HUDEP-2 (cell line): Measurements from ENCODE around the gene ST8SIA4.

Experiments
- DNase-seq, 76 experiments: peaks; one replicate each; lab custom pipeline; 2025; ENCODE audit not compliant: unreplicated experiment in 76 of 76; lab: John Stamatoyannopoulos, UW

Gene ST8SIA4

DNA sequence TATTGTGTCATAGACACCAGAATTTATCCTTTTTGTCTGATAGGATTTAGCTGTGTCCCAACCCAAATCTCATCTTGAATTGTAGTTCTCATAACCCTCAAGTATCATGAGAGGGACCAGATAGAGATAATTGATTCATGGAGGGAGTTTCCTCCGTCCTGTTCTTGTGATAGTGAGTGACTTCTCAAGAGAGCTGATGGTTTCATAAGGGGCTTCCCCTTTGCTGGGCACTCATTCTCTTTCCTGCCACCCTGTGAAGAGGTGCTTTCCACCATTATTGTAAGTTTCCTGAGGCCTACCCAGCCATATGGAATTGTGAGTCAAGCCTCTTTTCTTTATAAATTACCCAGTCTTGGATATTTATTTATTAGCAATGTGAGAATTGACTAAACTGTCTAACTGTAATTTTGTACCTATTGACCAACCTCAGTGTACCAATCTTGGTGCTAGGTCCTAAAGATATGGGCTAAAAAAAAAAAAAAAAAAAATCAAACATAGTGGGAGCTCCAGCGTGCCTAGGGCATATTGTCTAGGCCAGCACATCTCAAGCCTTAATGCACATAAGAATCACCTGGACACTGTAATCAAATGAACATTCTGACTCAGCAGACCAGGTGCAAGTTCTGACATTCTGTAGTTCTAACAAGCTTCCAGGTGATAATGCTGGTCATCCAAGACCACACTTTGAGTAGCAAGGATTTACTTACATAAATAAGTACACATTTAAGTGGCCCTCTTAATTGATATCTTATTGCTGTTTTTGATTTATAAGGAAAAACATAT, 30.5 kb downstream of the ST8SIA4 start:
- no peak for DNase-seq

DNA sequence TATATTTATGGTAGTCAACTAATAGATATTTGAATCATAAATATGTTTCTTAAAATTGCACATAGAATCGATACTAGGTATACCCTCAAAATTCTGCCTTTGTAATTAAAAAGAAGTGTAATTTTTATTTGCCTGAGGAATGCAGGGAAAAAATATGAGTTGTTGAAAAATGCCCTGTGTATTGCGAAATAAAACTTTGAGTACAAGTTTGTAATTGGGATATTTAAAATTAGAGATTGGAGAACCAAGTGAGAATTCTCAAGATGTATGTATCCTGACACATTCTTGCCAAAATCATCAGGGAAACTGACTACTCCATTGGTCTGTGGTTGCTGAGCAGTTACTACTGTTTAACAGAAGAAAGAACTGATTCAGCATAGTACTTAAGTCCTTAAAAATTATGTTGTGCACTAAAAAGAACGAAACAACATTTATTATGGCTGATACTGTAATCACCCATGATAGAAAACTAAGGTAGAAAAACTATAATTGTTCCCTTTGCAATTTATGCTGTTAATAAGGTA, 36.0 kb downstream of the ST8SIA4 start:
- DNase-seq = no peak

DNA sequence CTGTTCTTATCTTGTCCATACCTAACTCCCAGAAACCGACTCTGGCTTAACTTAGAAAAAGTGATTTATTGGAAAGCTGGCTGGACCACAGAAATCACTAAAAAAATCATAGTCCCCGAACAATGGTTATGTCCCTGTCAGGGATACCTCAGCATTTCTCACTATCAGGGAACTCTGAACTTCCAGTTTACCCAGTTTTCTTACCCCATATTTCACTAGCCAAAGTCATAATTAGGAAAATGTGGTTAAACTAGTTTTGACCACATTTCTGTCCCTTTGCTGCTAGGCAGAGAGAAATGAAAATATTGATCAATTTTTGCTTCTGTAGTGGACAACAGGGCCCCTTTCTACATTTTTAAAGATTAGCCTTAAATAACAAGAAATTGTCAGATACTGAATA, 38.2 kb downstream of the ST8SIA4 start:
- no peak for DNase-seq

DNA sequence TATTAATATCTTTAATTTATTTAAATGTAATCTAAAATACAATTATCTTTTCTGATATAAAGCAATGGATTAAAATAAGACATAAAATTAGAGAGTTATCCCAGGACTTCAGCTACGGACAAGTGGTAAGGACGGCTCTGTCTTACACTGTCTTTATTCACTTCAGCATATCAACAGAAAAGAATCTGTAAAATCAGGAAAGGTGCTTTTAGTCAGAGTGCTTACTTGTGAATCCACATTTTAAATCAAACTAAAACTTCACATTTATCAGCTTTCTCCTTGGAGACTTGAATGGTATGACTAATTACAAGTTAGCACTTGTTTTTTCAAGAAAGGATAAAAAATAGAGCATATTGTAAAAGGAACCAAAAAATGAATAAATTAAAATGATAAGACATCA, 39.3 kb downstream of the ST8SIA4 start:
- DNase-seq = no peak

DNA sequence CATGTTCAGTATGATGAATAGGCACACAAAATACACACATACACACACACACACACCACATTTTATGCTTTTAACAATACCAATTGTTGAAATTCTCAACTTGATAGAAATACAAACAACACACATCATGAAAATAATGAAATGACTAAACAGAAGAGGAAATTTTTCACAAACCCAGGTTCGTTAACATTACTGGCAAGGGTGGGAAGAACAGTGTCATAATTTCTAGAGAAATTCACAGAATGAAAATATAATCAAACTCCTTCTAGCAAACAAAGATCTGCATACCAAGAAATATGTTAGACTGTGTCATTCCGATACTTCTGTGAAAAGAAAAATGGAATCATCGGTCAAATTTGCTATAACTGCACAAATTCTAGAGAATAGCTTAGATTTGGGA, 41.9 kb downstream of the ST8SIA4 start:
- no peak for DNase-seq

DNA sequence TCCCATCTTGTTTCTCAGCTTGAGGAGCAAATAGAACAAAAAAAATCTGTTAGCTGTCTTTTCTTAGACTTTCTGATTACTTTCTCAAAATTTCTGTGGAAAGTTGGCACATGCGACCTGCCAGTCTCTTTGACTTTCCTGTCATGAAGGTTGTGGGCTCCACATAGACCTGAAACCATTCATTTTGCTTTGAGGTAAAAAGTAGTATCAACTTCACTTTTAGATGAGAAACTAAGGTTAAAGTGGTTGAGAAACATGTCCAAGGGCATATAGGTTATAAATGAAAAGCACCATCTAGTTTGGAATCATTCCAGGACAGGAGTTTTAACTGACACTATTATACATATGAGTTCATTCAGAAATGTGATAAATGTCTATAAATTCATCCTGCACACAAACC, 42.7 kb downstream of the ST8SIA4 start:
- no peak for DNase-seq

DNA sequence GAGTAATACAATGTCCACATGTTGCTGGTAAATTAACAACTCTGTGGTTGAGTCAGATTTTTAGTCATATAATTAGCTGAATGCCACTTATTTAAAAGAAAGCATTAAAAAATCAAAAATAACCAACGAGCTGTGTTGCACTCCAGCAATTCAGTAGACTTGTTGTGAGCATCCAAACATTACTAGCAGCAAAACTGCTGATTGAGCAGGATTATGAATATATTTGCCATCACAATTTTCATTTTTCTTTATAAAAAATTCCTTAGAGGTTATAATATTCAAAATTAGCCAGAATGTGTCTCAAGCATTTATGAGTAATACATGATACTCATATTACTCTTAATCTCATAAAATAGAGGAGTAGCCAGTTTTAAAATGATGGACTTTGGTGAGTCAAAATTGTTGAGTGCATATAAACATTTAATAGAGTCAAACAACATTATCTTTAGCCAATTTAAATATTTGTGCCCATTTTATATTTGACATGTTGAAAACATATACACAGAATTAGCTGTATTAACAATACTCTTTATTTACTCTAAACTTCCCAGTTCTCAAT, 44.0 kb downstream of the ST8SIA4 start:
- DNase-seq = no peak

DNA sequence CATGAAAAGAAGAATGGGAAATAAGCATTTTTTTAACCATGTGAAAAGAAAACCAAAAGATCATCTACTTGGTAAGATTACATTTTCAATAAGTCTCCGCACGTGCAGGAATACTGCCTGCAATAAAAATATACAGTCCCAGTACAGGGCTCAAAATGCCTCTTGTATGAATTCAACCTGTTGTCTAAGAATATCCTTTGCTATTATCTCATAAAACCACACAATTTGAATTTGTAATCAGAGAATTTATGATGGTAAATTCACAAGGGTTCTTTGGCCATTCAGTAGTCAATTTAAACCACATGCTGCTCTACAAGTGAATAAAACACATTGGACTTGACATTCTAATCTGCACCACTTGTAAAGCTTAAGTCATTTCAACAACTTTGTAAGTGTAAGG, 46.6 kb downstream of the ST8SIA4 start:
- DNase-seq = no peak

DNA sequence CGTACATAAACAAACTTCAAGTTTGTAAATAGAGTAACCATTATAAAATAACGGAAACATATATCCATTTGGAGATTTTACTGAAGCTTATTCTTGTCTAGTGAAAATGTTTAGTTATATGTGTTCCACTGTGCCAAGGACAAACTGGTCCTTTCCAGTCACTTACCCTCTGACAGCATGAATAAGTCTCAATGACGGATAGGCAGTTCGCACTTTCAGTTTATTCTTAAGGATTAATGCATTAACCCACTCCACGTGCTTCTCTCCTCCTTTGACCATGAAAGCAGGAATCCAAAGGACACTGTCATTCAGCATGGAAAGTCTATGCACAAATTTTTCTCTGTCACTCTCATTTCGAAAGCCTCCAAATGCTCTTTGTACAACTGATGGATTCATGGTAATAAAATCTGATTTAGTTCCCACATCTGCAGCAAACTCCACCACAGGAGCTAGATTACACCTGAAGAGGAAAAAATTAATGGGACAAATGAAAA, 47.1 kb downstream of the ST8SIA4 start:
- DNase-seq = no peak

DNA sequence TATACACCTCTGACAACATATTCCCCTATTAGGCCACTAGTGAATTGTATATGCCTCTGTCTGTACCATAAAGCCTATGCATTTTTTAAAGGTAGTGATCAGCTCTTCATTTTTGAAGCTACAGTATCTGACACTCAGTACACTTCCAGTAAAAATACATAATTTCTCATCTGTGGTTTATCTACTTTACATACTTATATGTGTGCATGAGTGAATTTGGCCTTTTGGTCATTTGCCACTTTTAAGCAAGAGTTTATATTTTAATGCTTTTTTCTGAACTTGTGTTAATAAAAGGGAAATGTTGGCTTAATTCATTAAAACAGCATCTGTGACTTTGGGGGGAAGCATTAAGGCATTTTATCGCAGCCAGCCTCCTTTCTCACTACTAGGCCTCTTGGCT, 47.8 kb downstream of the ST8SIA4 start:
- no peak for DNase-seq

DNA sequence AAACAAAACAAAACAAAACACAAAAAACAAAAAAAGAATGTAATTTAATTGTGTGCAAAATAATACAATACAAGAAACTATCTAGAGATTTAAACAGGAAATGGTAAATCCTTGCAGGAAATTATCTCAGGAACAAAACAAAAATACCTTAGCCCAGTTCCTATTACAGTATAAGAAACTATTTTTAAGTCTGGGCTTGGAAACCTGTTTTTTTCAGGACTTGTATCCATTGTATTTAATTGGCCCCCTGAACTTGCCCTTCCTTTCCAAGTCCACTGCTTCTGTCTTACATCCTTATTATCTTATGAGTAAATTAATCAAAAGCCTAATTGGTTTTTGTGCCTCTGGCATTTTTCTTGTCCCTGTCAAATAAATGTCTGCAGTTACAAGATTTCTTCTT, 48.5 kb downstream of the ST8SIA4 start:
- no peak for DNase-seq

DNA sequence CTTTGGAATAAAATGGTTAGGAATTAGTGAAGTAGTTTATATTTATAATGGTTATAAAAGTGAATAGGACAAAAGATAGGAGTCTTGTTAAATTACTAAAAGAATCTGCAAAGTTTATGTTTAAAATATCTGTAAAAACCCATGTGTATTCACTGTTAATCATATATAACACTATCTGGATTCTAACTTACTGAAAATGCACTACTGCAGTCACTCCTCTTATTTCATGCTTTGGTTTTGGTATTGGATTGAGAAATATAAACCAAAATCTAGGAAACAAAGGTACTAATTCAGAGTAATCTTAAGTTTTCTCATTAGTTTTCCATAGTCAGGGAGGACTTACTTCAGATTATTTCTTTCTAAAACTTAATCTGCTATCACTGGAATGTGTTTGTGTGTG, 49.5 kb downstream of the ST8SIA4 start:
- no peak for DNase-seq

DNA sequence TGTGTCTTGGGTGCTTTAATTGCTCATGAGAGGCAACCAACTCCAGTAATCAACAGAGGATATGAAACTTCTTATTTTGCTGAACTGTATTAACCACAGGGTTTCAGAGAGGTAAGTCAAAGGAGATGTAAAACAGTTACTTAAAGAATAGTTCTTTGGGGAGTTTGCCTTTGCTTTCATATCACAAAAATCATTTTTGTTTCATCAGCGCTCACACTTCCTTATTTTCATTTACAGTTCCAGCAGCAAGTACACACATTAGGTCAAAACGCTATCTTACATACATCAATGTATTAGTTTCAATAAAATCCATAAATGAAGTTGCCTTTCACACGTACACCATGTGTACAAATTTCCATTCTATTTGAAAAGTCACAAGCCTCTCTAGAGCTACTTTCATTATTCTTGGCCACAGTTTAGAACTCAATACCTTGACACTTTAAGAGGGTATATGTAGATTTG, 50.1 kb downstream of the ST8SIA4 start:
- peak in 1 of 76 experiments; percentile 1 for DNase-seq

DNA sequence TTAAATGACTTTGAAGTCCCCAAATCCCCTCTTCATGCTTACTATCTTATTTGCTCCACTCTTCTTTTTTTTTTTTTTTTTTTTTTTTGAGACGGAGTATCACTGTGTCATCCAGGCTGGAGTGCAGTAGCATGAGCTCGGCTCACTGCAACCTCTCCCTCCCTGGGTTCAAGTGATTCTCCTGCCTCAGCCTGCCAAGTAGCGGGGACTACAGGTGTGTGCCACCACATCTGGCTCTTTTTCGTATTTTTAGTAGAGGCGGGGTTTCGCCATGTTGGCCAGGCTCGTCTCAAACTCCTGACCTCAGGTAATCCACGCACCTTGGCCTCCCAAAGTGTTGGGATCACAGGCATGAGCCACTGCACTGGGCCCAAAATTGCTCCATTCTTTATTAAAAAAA, 51.0 kb downstream of the ST8SIA4 start:
- DNase-seq = no peak

DNA sequence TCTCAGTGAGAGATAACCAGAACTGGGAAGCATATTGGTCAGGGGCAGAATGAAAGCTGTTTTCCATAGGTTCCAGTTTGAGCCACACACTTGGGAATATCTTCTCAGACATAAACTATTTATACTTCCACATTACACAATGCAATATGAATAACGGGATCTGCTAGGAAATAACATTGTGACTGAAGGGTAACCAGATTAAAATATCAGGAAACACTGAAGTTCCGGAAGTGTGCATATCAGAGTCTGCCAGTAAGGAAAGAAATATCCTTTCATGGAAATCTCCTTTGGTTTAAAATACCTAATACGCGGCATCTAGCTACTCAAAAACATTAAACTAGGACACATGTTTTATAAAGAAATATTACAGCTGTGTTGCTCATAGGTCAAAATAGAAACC, 56.3 kb downstream of the ST8SIA4 start:
- no peak for DNase-seq

DNA sequence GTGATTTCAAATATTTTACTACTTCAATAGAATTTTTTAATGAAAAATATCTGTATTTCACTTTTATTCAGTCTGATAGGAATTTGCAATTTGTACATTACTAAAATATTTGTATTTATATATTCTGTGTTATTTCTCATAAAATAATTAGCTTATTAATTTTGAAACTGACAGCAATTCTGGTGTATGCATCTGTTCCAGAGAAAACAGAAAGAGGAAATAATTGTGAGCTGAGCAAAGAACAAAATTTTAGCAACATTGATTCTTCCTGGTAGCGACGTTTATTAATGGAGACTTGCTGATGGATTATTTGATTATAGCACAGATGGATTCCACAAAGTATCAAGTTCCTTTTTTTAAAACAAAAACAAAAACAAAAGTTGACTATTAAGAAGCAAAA, 61.0 kb downstream of the ST8SIA4 start:
- no peak for DNase-seq

DNA sequence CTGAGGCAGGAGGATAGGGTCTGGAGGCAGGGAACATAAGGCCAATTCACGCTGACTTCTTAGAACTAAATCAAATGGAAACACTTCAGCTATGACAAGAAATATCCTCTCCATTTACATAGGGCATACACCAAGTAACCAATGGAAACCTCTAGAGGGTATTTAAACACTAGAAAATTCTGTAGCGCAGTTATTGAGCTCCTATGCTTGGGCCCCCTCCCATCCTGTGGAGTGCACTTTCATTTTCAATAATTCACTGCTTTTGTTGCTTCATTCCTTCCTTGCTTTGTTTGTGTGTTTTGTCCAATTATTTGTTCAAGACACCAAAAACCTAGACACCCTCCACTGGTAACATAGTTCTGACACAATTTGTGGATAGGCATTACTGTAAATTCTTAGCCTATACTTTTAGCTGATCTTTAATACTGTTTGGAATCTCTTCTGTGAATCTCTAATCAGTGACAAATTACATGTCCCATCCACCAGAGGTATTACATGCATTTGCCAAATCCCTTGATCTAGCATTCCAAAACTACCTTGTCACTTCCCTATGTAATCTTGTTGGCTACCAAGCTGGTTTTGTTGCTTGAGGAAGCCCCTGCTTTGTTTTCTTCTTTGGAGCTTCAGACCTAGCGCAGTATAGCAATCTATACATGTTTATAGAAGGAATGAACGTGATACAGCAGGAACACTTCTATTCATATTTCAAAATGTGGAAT, 61.6 kb downstream of the ST8SIA4 start:
- DNase-seq = no peak

DNA sequence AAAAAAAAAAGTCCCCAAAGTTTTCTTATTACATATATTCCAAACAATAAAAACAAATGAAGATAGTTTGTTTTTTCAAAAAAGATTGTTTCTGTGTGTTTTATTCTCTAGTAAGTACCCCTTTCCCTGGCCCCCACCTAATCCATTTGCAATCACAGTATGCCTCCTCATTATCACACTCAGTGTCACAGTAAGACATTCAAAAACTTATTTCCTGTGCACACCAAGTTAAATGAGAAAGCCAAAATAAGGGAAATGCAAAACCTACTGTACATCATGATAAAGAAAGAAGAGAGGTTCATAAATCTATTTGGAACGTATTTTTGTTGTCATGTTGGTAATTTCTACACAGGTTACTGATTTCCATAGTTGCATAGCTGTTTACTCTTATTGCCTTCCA, 62.3 kb downstream of the ST8SIA4 start:
- no peak for DNase-seq

DNA sequence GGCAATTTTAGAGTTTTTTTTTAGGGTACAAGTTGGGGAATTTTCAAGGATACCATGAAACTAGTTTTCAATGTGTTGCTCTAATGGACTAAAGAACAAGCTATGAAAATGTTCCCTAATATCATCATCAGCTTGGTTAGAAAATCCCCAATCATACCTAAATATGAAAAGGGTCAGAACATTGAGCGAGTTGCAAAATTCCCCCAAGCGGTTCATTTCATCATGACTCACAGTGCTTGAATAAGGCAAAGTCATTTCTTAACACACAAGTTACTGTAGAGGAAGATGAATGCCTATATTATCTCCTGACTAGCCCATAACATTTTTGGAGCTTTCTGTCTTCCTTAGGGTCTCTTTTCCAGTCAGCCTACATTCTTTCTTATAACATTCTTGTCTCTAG, 62.7 kb downstream of the ST8SIA4 start:
- no peak for DNase-seq

DNA sequence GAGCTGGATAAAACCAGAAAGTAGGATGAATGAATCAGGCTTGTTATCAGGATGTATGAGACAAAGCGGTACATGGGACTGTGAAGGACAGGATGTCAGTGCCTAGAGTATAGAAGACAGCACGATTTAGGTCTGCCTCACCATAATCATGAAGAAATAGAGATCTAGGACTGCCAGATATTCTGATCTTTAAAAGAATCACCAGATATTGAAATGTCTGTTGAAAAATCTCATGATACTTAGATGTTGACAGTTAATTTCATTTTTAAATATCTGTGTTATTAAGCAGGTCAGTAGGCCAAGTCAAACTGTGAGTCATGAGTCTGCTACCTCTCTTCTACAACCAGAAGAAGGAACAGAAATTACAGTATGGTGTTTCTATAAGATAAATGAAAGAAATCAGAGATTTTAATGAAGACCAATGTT, 65.0 kb downstream of the ST8SIA4 start:
- no peak for DNase-seq

DNA sequence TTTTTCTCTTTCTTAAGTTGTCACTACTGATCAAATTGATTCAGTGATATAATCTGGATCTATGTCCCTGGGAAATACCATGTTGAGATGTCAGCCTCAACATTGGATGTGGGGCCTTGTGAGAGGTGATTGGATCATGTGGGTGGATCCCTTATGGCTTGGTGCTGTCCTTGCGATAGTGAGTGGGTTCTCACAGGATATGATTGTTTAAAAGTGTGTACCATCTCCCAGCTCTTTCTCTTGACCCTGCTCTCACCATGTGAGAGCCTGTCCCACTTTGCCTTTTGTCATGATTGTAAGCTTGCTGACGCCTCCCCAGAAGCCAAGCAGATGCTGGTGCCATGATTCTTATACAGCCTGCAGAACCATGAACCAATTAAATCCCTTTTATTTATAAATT, 68.6 kb downstream of the ST8SIA4 start:
- DNase-seq = no peak
